ENCODE results near the gene DDX4.

The DDX4 gene

GRCh38 chr5:55829956-55830355 lies 92.1 kb downstream of the DDX4 start:
- no peak for DNase-seq

DNA sequence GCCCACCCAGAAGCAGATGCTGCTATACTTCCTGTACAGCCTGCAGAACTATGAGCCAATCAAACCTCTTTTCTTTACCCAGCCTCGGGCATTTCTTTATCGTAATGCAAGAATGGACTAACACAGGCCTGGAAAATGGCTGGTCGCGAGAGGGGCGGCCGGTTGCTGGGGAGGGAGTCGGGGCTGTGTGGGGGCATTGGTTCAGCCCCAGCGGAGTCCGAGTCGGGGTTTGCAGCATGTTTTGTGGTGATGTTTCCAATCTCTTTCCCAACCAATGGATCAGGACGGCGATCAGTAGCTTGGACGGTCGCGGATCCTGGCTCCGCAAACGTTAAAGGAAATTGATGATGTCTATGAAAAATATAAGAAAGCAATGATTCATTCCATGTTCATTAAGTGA lies 94.6 kb downstream of the DDX4 start:
- DNase-seq = no peak

- no peak for DNase-seq
Measured at GRCh38 chr5:55836191-55836590, 98.3 kb downstream of the DDX4 start.

DNA sequence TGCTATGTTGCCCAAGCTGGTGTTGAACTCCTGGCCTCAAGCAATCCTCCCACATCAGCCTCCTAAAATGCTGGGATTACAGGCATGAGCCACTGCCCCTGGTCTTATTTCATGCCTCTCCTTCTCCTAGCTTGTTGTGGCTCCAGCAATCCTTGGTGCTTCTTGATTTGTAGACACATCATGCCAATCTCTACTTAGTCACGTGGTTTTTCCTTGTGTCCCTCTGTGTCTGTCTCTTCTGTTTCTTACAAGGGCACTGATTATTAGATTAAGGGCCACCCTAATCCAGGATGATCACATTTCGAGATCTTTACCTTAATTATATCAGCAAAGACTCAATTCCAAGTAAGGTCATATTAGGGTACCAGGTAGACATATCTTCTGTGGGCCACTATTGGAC lies 104.1 kb downstream of the DDX4 start:
- no peak for DNase-seq

GRCh38 chr5:55847837-55848236 lies 110.0 kb downstream of the DDX4 start:
- DNase-seq = no peak

DNA sequence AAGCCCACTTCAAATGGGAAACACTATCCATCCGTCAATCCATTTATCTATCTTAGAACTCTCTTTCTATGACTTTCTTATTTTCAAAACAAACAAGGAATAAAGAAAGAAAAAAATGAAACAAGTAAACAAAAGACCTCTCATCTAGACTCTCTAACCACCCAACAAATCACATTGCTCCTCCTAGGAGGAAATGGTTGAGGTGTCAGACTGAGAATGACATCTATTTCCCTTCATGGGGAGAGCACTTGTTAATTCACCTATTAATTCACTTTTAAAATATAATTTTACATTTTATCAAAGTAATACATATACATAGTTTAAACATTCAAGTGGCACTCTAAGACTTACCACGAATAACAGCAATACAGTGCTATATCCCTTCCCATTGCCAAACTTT lies 110.9 kb downstream of the DDX4 start:
- no peak for DNase-seq

DNA sequence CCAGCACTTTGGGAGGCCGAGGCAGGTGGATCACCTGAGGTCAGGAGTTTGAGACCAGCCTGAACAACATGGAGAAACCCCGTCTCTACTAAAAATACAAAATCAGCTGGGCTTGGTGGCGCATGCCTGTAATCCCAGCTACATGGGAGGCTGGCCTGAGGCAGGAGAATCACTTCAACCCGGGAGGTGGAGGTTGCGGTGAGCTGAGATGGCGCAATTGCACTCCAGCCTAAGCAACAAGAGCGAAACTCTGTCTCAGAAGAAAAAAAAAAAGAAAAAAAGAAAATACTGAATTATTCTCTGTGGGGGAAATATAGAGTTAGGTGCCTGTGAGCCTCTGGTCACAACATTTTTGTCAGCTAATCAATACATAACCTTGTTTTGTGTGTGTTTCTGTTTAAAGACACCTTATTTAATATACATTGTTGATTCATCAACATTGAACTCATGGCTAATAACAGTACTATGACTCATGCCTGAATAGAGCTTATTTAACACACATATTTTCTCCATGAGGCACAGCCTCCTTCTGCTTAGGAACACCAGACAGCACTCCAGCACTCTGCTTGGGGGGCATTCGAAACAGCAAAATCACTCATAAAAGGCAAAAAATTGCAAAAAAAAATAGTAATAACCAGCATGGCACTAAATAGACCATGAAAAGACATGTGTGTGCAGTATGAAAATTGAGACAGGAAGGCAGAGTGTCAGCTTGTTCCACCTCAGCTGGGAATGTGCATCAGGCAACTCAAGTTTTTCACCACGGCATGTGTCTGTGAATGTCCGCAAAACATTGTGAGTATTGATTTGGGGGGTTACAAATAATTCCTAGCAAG lies 113.2 kb downstream of the DDX4 start, which contains the start of gene IL31RA:
Gene IL31RA (plus strand): TSS at position 519 of the 836 bp plus-strand sequence. CDS start 214 bp downstream, at position 733.
- no peak for DNase-seq

- DNase-seq = no peak
Measured at GRCh38 chr5:55851675-55851979, 113.8 kb downstream of the DDX4 start.

DNA sequence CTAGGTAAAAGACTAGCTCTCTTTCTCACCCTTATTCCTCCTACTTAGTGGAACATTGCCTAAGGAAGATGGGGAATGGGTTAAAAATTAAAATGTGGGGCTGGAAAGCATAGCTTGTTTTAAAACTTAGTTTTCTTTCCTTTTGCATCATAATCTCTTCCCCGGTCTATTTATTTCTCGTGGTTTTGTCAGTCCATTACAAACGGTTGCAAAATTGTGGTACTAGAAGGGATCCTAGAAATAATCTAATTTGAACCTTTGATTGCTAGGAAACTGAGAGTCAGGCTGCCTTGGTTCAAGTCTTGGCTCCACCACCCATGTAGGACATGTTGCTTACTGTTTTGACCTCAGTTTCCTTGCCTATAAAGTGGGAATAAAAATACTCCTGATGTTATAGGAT lies 114.6 kb downstream of the DDX4 start:
- DNase-seq = no peak

DNA sequence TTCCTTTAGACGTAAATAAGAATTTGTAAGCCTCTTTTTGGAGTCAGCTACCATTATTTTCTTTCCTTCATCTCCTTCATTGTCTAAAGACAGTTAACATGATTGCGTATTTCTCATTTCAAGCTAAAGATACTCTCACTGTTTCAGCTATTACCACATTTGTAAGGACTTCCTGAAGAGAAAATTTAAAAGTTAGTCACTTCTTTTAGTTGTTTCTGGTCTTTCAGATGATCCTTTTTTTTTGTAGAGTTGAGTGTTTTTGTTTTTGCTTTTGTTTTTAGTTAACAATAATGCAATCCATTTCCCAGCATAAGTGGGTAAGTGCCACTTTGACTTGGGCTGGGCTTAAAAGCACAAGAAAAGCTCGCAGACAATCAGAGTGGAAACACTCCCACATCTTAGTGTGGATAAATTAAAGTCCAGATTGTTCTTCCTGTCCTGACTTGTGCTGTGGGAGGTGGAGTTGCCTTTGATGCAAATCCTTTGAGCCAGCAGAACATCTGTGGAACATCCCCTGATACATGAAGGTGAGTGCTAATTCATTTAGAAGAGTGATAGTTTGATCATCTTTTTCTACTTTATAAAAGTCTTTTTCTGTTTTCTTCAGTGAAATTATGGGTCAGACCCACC lies 115.3 kb downstream of the DDX4 start:
- no peak for DNase-seq

GRCh38 chr5:55853818-55854217 lies 116.0 kb downstream of the DDX4 start:
- no peak for DNase-seq

- DNase-seq = no peak
Measured at GRCh38 chr5:55855509-55855908, 117.6 kb downstream of the DDX4 start.

- DNase-seq = no peak
Measured at GRCh38 chr5:55856516-55857246, 118.8 kb downstream of the DDX4 start.

- no peak for DNase-seq
Measured at GRCh38 chr5:55857247-55857640, 119.4 kb downstream of the DDX4 start.

GRCh38 chr5:55858104-55858503 lies 120.2 kb downstream of the DDX4 start:
- no peak for DNase-seq

DNA sequence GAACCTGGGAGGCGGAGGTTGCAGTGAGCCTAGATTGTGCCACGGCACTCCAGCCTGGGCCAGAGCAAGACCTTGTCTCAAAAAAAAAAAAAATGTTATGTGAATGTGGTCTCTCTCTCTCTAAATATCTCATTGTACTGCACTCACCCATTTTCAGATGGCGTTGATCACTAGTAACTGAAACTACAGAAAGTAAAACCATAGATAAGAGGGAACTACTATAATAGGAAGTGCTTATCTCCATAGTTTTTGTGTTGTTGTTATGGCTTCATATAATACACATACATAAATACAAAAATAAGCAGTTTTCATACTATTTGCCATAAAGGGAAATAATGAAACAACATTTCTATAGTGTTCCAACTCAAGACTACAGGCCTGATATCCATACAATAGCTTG lies 122.4 kb downstream of the DDX4 start:
- no peak for DNase-seq

- no peak for DNase-seq
Measured at GRCh38 chr5:55860709-55861108, 122.8 kb downstream of the DDX4 start.

GRCh38 chr5:55864606-55865541 lies 127.0 kb downstream of the DDX4 start:
- no peak for DNase-seq

- DNase-seq = no peak
Measured at GRCh38 chr5:55865831-55866230, 128.0 kb downstream of the DDX4 start.

DNA sequence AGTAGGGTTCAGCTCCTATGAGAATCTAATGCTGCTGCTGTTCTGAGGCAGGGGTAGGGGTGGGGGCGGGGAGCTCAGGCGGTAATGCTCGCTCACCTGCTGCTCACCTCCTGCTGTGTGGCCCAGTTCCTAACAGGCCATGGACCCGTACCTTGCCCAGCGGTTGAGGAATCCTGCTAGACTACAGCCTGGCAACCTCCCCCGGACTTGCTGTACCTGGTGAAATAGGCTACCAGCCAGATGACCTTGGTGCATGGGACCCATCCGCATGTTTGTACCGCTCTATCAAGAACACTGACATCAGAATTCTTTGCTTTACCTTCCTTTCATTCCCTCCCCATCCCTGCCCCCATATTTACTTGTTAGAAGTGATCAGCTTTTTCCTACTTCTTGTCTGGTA lies 128.6 kb downstream of the DDX4 start:
- DNase-seq = no peak
